Cerebellar cortex (tissue), 1 donor: ENCODE results near the gene MARCHF10.
A peak's percentile ranks its signal among the peaks of the same experiment; 100 is the strongest.

Experiments used
- DNase-seq: peaks from one replicate; pipeline ENCODE4 v3.0.0-alpha.2; 2015; ENCODE audit warnings: low spot score

MARCHF10 gene

DNA sequence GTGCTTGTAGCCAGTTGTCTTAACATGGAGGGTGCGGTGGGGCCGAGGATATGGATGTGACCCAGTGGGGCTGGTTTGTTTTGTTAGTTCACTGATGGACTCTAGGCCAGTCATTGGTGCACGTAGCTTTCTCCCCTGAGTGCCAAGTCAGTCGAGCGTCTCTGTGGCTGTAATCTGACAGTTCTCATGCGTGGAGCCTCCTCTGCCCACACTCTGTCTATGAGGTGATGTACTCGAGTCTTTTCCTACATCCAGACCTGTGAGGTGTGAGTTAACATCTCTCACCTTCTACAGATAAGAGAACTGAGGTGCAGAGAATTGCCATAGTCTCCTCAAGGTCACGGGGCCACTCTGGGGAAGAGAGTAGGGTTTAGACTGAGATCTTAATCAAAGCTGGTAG is 90.2 kb downstream of the MARCHF10 start:
- DNase-seq, result no peak

GRCh38 chr17:62717589-62717855 is 90.6 kb downstream of the MARCHF10 start:
- DNase-seq, result no peak

DNA sequence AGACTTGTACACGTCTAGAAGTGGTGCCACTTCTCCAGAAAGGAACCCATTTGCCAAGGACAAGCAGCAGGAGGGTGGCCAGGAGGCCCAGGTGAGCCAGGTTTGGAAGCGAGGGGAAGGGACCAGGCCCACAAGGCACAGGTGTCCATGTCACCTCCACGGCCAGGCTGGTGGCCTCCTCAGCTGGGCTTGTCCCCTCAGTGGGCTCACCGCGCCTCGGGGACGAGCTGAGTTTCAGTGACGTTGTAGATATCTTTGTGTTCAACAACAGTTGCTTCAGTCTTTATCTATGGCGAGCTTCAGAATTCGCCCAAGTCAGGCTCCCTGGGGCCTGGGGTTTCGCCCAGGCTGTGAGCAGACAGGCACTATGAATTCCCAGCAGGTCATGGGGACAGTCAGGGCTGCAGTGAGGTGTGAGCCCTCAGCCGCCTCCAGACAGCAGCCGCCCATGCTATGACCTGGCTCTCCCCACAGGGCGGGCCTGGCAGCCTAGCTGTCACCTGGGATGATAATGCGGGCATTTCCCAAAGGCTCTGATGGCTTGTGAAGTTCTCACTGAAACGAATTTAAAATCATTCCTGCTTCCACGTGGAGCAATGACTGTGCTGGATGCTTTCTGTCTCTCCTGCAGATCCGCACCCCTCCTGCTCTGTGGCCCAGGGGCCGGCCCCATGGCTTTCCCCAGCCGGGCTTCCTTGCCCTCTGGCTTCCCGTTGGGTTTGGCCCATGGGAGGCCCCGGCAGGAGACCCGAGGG is 91.1 kb downstream of the MARCHF10 start:
- no peak for DNase-seq

DNA sequence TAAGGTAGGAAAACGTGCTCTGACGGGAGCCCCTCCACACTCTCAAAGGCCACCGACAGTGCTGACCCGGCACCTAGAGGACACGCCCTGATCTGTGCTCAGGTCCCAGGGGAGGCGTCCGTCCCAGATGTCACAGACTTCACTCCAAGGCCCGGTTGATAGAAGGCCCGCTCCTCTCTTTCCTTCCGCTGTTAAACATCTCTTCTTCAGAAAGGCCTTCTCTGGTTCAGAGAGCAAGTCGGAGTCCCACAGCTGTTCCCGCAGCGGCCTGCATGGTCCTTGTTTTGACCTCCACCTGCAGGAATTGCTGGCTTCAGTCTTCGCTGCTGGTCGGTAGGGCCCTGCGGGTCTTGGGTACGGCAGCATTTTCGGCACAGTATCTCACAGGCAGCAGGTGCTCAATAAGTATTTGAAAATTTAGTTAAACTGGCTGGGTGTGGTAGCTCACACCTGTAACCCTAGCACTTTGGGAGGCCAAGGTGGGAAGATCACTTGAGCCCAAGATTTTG is 92.2 kb downstream of the MARCHF10 start:
- DNase-seq, result no peak

DNA sequence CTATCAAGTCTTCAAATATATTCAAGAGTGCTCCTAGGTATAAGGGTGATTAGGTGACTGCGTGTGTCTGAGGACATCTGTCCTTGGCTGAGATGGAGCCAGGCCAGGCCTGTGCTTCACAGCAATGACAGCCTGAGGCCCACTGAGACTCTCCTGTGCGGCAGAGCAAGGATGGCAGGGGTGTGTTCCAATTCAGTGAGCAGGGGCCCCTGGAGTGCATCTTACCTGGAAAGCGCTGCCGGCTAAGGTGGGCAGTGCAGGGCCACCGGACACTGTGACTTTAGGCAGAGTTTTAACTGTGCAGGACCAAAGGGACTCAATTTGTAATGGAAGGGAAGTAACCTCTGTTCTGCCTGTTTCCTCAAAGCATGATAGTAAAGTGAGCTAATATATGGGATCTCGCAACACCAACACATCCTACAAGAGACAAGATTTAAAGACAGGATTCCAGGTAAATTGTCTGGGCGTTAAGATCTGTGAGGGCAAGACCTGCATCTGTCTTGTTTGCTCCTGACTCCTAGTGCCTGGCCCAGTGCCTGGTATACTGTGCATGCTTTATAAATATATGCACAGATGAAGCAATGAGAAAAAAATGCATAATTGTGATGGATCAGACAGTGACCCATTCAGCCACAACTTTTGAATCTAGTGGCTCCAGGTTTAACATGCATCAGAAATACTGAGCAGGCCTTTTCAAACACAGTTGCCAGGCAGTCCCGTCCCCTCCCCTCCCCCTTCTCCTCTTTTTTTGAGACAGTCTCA is 93.9 kb downstream of the MARCHF10 start:
- DNase-seq, result no peak

DNA sequence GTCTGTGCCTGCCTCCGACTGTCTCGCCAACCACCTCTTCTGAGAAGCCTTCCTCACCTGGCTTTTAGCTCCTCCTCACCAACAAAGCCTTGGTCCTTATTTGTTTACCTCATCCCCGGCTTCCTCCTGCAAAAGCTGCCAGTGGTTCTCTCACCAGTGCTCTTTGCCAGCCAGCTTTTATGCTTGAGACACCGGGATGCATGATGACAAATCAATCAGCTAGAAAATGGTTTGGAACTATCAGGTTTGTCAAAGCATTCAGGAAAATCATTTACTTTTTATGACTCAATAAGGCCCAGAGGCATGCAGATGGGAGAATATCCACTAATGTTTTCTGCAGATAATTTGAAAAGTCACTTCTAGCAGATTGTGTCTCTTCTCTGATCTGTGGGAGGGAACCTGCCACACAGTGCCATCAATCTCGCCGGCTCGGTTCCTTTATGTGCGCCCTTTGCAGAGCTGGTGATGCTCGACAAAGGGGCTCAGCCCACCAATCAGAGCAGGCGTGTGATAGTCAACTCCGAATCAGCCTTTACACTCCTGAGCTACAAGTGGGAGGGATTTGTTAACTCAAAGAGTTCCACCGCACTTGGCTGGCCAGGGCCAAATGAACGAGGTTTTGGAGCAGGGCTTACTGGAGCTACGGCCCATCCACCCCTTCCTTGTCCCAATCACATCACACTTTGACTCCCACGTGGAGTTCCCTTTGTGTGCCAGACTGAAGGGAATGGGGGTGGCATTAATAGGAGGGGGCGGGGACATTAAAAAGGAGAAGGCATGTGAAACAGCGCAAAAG is 94.8 kb downstream of the MARCHF10 start:
- no peak for DNase-seq

GRCh38 chr17:62712171-62712581 is 95.9 kb downstream of the MARCHF10 start:
- DNase-seq, result no peak

DNA sequence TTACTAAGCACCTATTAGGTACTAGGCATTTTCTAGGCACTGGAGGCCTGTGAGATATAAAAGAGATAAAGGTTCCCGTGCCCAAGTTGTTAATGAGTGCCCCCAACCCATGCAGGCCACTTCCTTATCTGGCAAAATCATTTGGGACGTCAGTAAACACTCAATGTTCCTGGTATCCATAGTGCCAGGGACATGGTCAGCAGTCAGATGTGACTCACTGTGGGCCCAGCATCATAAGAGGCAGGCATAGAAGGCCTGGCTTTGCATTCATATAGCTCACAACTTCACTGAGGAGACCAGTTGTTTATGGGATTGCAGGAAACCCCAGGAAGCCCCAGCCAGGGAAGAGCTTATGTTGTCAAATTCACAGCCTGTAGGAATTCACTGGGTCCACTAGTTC is 99.5 kb downstream of the MARCHF10 start:
- DNase-seq, result no peak

- DNase-seq, result no peak
Observed at GRCh38 chr17:62707425-62707739, 100.7 kb downstream of the MARCHF10 start.

- DNase-seq, result no peak
Observed at GRCh38 chr17:62706598-62707424, 101.3 kb downstream of the MARCHF10 start.

DNA sequence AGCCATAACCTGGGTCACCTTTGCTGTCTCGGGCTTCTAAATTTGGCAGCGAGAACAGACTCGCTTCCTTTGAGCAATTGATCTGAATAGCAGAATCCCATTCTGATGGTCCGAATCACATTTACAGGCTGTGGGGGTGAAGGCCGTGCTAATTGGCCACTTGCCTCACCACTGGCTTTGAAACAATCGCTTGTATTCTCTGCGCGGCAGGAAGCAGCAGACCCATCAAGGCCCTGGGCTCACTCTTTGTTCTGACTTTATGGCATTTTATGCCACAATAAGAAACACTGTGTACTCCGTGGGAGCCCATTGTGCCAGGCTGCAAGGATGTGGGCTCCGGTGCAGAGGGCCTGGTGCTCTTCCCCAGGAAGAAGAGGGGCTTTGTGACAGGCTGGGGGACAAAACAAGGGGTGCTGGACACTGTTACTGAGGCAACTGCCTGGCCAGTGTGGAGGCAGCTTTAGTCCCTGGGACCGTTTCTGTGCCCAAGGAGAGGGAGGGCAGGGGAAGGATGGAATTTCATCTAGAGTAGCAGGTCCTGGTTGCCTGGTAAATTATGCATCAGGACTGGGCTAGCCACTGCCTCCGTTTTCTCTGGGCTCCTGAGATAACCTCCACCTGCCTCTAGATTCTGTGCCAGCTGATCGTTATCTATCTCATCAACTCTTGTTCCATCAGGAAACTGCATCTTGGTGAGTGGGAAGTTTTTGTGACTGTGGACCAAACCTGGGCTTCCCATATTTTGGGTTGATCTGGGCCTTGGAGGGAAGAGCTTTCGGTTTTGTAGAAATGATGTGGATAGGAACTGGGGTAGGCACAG is 102.1 kb downstream of the MARCHF10 start:
- DNase-seq, result no peak

DNA sequence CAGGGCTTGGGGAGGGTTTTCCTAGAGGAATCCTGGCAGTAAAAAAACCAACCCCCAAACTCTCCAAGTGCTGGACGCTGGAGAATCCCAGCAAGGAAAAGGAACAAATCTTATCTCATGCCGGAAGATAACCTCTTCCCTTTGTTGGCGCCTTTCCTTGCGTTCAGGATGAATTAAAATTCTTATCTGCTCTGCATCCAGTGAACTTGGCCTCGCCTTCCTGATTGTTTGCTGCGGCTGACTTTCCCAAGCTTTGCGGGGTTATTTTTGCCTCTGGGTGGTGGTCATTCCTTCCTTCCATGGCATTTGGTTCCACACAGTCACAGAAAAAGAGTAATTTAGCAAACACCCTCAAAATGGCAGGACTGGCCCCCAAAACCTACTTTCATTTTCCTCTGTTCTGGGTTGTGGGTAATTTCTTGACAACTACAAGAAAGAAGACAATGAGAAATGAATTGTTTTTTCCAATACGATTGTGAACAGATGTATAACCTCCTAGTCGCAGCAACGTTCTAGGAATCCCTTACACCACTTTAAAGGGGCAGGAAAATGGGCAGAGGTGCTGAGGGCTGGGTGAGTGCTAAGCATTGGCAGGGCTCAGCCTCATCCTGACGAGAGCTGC is 102.8 kb downstream of the MARCHF10 start:
- DNase-seq, result no peak

DNA sequence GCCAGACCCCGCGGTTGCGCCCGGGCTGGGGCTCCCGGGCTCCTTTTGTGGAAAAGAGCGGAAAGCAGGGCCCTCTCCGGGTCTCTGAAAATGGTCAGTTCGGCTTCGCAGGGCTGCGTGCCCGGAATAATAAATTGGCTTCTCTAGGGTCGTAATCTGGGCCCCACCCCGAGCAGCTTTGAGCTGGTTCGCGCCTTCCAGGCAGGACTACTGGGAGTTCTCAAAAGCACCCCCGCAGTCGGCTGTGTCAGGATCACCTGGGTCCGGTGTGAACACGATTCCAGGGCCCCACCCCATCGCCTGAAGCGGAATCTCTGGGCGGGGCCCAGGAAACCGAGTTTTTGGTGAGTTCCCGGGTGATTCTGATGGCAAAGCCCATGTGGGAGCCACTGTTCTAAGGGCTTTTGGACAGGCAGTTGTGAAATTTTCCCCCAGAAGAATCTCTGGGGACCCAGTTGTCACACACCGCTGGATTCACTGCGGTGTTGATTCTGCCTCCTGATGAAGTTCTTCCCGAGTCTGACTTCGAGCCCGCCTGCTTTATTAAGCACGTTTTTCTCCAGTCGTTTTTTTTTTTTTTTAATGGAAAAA is 103.6 kb downstream of the MARCHF10 start:
- DNase-seq, result no peak

- peak; percentile 29 for DNase-seq
Observed at GRCh38 chr17:62703776-62704380, 104.2 kb downstream of the MARCHF10 start.

GRCh38 chr17:62703261-62703775 is 104.8 kb downstream of the MARCHF10 start:
- DNase-seq, result no peak

DNA sequence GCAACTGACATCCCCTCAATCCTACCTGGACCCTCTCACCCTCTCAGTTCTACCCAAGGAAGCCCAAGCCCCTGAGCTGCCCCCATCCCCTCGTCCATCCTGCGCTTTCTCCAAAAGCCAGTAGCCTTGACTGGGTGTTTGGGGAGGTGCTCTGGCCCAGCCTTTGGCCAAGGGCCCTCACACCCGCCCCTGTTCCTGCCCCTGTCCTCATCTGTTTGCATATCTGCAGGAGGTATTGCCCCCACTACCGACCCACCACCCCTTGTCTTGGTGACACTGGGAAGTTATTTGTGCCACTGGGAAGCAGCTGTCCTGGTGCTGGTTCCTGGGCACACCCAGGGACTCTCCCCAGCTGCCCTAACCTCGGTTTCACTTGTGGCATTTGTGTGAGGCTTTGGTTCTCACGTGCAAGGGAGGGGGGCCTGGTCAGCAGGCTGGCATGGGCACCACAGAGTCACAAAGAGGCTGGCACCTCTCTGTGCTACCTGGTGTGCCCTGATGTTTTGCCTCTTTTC is 105.3 kb downstream of the MARCHF10 start:
- DNase-seq, result no peak

DNA sequence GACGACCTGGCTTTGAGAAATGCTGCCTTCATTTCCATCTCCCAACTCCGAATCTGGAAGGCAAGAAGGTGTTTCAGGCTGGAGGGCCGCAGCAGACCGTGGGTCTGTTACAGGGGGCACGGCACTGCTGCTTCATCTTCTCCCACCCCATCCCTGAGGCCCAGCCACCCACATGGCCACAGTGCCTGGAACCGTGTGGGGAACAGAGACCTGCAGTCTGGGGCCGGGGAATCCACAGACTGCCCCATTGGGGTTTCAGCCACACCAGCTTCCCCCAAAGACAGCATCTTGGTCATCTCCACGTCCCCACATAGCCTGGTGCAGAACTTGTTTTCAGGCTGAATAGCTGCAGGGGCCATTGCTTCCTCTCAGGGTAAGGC is 106.4 kb downstream of the MARCHF10 start:
- DNase-seq, result no peak

- no peak for DNase-seq
Observed at GRCh38 chr17:62700964-62701705, 107.0 kb downstream of the MARCHF10 start.

DNA sequence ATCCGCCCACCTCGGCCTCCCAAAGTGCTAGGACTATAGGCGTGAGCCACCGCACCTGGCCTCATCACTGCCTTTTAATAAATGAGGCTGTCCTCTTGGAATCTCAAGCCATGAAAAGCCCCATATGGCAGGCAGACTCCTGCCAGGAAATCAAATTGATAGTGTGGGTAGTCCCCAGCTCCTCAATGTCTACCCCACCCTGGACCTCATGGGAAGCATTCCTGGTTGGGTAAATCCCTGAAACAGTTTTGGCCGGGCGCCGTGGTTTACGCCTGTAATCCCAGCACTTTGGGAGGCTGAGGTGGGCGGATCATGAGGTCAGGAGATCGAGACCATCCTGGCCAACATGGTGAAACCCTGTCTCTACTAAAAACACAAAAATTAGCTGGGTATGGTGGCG is 109.7 kb downstream of the MARCHF10 start:
- peak; percentile 73 for DNase-seq
